ENCODE measurements around the gene SOWAHA. TPM values are rescaled to one million over a fixed set of nuclear protein-coding genes. Genes with fewer than 3 reads are reported as not detected.

SOWAHA gene
- total and polyA plus RNA-seq, 2 of the 8 experiments (the other 6 are each of a cell fraction or from before 2014, with no cell fraction given): 0.09 to 0.11 TPM

DNA sequence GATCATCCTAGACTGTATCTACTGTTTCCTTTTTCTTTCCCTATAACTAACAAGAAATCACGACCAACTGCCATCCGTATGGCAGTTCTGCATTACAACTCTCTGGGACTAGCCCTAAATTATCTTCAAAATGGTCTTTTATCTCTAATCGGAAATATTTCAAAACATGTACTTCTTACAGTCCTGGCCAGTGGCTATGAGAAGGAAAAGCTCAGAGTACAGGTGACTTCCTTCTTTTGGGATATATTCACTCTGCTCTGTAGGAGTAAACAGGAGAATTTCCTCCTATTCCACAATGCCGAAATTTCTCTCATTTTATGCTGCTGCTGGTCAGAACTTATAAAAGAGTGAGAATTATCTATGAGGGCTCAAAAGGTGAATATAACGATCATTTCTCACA is 34.2 kb upstream of the SOWAHA start:
- Histone ChIP-seq H4K20me1 (replicated peaks in 1 of 2; ENCODE audit: control insufficient read depth in 1 of 2, insufficient read depth in 2 of 2, low read length in 2 of 2) (peaks cover 0 to 7% of the 10 kb centered on the region in 2 experiments), H3K27me3 (replicated peaks in 1 of 4; ENCODE audit: control insufficient read depth in 3 of 4, extremely low read depth in 1 of 4, insufficient read depth in 3 of 4, low read length in 3 of 4) (peaks cover 2 to 51% (median 34%) of the 10 kb centered on the region in 4 experiments), H2BK120ac (replicated peaks; ENCODE audit: low read depth, low read length) (no peak overlapping the region), H2AFZ (ENCODE audit: low read length) (no peak overlapping the region), H2BK15ac (ENCODE audit: low read length) (no peak overlapping the region), H3K4me2 (ENCODE audit: insufficient read depth in 1 of 2, low read depth in 2 of 2, low read length in 2 of 2) (no peak overlapping the region), H3K4me1 (replicated peaks in 1 of 4; ENCODE audit: control insufficient read depth in 3 of 4, insufficient read depth in 4 of 4, low read length in 3 of 4) (peaks cover 0 to 9% (median 1%) of the 10 kb centered on the region in 4 experiments; a peak in 5 of 7 replicates), H3K23me2 (ENCODE audit: low read depth, low read length) (peaks cover 10% of the 10 kb centered on the region), H2BK20ac (ENCODE audit: low read length) (no peak overlapping the region), H3K18ac (ENCODE audit: extremely low read depth, low read length) (no peak overlapping the region), H3K4me3 (ENCODE audit: extremely low read depth in 1 of 4, insufficient read depth in 2 of 4, low read depth in 3 of 4, low read length in 4 of 4) (no peak overlapping the region), H3K27ac (ENCODE audit: low read depth, low read length) (no peak overlapping the region), H3K79me1 (ENCODE audit: low read depth, low read length) (no peaks in the 10 kb centered on the region; the same call in 1 of the 2 replicates), H4K91ac (replicated peaks; ENCODE audit: insufficient read length, low read length) (no peak overlapping the region), H2BK5ac (ENCODE audit: low read depth, low read length) (no peak overlapping the region), H3K23ac (ENCODE audit: insufficient read length) (no peak overlapping the region), H3K36me3 (ENCODE audit: control insufficient read depth in 2 of 4, insufficient read depth in 4 of 4, low read length in 3 of 4) (no peaks in the 10 kb centered on the region), H3K9ac (replicated peaks in 1 of 4; ENCODE audit: extremely low read depth in 1 of 4, low read depth in 3 of 4, low read length in 3 of 4) (no peak overlapping the region), H3K9me3 (ENCODE audit: insufficient read depth in 2 of 2, low read depth in 1 of 2, low read length in 1 of 2) (no peaks in the 10 kb centered on the region), H4K8ac (ENCODE audit: extremely low read depth, insufficient read depth, low read length) (no peak overlapping the region), H3K79me2 (ENCODE audit: control insufficient read depth in 1 of 2, insufficient read depth in 2 of 2, low read length in 2 of 2) (peaks cover 0 to 7% of the 10 kb centered on the region in 2 experiments; a peak in 1 of 4 replicates), H4K5ac (ENCODE audit: insufficient read length, low read depth, low read length) (no peak overlapping the region), H3K14ac (ENCODE audit: insufficient read length) (no peak overlapping the region), H3K56ac (replicated peaks; ENCODE audit: insufficient read length, low read depth, low read length) (no peak overlapping the region), H3K4ac (replicated peaks; ENCODE audit: insufficient read length, low read depth, low read length) (no peak overlapping the region), H2BK12ac (ENCODE audit: low read depth, low read length) (no peak overlapping the region), H2AK5ac (ENCODE audit: low read depth, low read length) (no peak overlapping the region)
- POLR2A ChIA-PET (ENCODE audit: partially characterized antibody): interaction anchor here (0.8 kb wide), 1 partner anchor 248 kb away, joined by 3 read pairs; no protein-coding TSS in a partner anchor
- FAIRE-seq (no peak), DNase-seq (ENCODE audit: low read depth in 1 of 2, low spot score in 2 of 2) (no peak)
- CTCF ChIA-PET (ENCODE audit: partially characterized antibody): interaction anchor here (0.7 to 2.1 kb wide), 6 partner anchors 18 to 252 kb away, joined by 3 to 8 read pairs (median 6); no protein-coding TSS in a partner anchor
- 86% methylated on average over 5 of the region's 5 CpGs; no CpG with 5 or more reads in 1 of the 2 experiments for WGBS, 2 experiments (ENCODE audit: extremely low coverage in 1 of 2, insufficient coverage in 1 of 2, insufficient read length in 1 of 2, insufficient replicate concordance in 2 of 2, low coverage in 1 of 2, low lambda C conversion rate in 2 of 2, missing lambda C conversion rate in 1 of 2)
- TF ChIP-seq HDAC6 (IDR thresholded peaks at IDR 0.05; ENCODE audit: low read depth, low read length): no peak
- no peak for TF ChIP-seq GABPA (IDR thresholded peaks at IDR 0.05; ENCODE audit: borderline replicate concordance, insufficient read depth, low read length)
- no peak for TF ChIP-seq SP2 (IDR thresholded peaks at IDR 0.05; ENCODE audit: low read length)
